ENCODE results near the gene PARPBP.

PARPBP gene

GRCh38 chr12:102202556-102202955 is 82.6 kb downstream of the PARPBP start:
- no peak for DNase-seq
- H3K27me3 ChIP-seq, result no peaks in the 10 kb centered on the region
- no peak overlapping the region for H3K4me3 ChIP-seq (ENCODE audit: low read depth, low read length)
- H3K36me3 ChIP-seq, result no peaks in the 10 kb centered on the region
- no peaks in the 10 kb centered on the region for H3K4me1 ChIP-seq
- TF ChIP-seq, protein P1, sequence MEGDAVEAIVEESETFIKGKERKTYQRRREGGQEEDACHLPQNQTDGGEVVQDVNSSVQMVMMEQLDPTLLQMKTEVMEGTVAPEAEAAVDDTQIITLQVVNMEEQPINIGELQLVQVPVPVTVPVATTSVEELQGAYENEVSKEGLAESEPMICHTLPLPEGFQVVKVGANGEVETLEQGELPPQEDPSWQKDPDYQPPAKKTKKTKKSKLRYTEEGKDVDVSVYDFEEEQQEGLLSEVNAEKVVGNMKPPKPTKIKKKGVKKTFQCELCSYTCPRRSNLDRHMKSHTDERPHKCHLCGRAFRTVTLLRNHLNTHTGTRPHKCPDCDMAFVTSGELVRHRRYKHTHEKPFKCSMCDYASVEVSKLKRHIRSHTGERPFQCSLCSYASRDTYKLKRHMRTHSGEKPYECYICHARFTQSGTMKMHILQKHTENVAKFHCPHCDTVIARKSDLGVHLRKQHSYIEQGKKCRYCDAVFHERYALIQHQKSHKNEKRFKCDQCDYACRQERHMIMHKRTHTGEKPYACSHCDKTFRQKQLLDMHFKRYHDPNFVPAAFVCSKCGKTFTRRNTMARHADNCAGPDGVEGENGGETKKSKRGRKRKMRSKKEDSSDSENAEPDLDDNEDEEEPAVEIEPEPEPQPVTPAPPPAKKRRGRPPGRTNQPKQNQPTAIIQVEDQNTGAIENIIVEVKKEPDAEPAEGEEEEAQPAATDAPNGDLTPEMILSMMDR (IDR thresholded peaks at IDR 0.05; ENCODE audit: low read depth, low read length), result no peak
- no peaks in the 10 kb centered on the region for H3K9me3 ChIP-seq

DNA sequence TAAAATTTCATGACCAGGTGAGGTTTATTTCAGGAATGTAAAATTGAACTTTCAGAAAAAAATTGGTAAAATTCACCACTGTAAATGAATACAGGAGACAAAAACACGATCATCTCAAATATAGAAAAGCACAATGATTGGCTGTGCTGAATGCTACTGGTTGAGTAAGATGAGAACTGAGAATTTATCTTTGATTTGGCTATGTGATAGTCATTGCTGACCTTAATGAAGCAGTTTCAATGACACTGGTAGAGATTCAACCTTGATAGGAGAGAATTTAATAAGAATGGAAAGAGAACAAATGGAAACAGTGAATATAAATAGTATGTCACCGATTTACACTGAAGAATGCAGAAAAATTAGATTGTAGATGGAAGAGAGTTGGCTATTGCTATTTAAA is 84.0 kb downstream of the PARPBP start:
- Histone ChIP-seq H3K36me3 (no peaks in the 10 kb centered on the region; the same call in 1 of the 2 replicates), H3K9me3 (no peaks in the 10 kb centered on the region), H3K27me3 (no peaks in the 10 kb centered on the region), H3K4me1 (no peaks in the 10 kb centered on the region), H3K4me3 (ENCODE audit: low read depth, low read length) (no peak overlapping the region)
- TF ChIP-seq, protein P1 (IDR thresholded peaks at IDR 0.05; ENCODE audit: low read depth, low read length), result no peak
- DNase-seq, result no peak

GRCh38 chr12:102215992-102216691 is 96.2 kb downstream of the PARPBP start:
- no peak for DNase-seq
- H3K36me3 ChIP-seq, result no peaks in the 10 kb centered on the region
- H3K27me3 ChIP-seq, result no peaks in the 10 kb centered on the region
- H3K4me3 ChIP-seq (ENCODE audit: low read depth, low read length), result no peak overlapping the region
- no peaks in the 10 kb centered on the region for H3K4me1 ChIP-seq
- TF ChIP-seq, protein P1 (IDR thresholded peaks at IDR 0.05; ENCODE audit: low read depth, low read length), result no peak
- H3K9me3 ChIP-seq, result no peaks in the 10 kb centered on the region

- Histone ChIP-seq H3K27me3 (no peaks in the 10 kb centered on the region), H3K4me3 (ENCODE audit: low read depth, low read length) (no peak overlapping the region), H3K9me3 (no peaks in the 10 kb centered on the region), H3K4me1 (no peaks in the 10 kb centered on the region), H3K36me3 (no peaks in the 10 kb centered on the region)
- DNase-seq, result no peak
- TF ChIP-seq, protein P1 (IDR thresholded peaks at IDR 0.05; ENCODE audit: low read depth, low read length), result no peak
These were observed 100.8 kb downstream of the PARPBP start for GRCh38 chr12:102220736-102221135.

GRCh38 chr12:102227954-102228353 is 108.0 kb downstream of the PARPBP start:
- Histone ChIP-seq H3K4me3 (ENCODE audit: low read depth, low read length) (no peak overlapping the region), H3K4me1 (no peaks in the 10 kb centered on the region), H3K27me3 (no peaks in the 10 kb centered on the region), H3K9me3 (no peaks in the 10 kb centered on the region), H3K36me3 (no peaks in the 10 kb centered on the region)
- TF ChIP-seq, protein P1 (IDR thresholded peaks at IDR 0.05; ENCODE audit: low read depth, low read length), result no peak
- no peak for DNase-seq

- H3K4me3 ChIP-seq (ENCODE audit: low read depth, low read length), result no peak overlapping the region
- no peaks in the 10 kb centered on the region for H3K27me3 ChIP-seq
- H3K9me3 ChIP-seq, result no peaks in the 10 kb centered on the region; the same call in 1 of the 2 replicates
- DNase-seq, result no peak
- TF ChIP-seq, protein P1 (IDR thresholded peaks at IDR 0.05; ENCODE audit: low read depth, low read length), result no peak
- H3K4me1 ChIP-seq, result no peaks in the 10 kb centered on the region
- H3K36me3 ChIP-seq, result no peaks in the 10 kb centered on the region
These were observed 112.1 kb downstream of the PARPBP start for GRCh38 chr12:102232036-102232435.

All from BE2C (cell line).